ENCODE measurements around the gene BROX.
"Not testable (repeated sequence)": the region's sequence is repeated elsewhere in the genome, so short reads cannot be mapped to it uniquely, and the experiment has no call there.

Gene BROX

GRCh38 chr1:222712253-222713090 lies at the start of gene BROX, which contains the start of gene AIDA:
Gene BROX, plus strand, starts transcription at chr1:222712564. Its CDS starts 3,136 bp downstream, at chr1:222715700.
Gene AIDA, minus strand, starts transcription at chr1:222712491. Its CDS starts 174 bp downstream, at chr1:222712317.
- peak; percentile 91 to 95 for DNase-seq

- no peak for DNase-seq
Measured at GRCh38 chr1:222663431-222663934, 48.9 kb upstream of the BROX start.

- no peak for DNase-seq
Measured at GRCh38 chr1:222665964-222666363, 46.4 kb upstream of the BROX start.

GRCh38 chr1:222668184-222668583 lies 44.2 kb upstream of the BROX start:
- DNase-seq: not testable (repeated sequence)

- not testable (repeated sequence) for DNase-seq
Measured at GRCh38 chr1:222669107-222669506, 43.3 kb upstream of the BROX start.

GRCh38 chr1:222670110-222670509 lies 42.3 kb upstream of the BROX start:
- no peak for DNase-seq

- no peak for DNase-seq
Measured at GRCh38 chr1:222680080-222680479, 32.3 kb upstream of the BROX start.

- no peak for DNase-seq
Measured at GRCh38 chr1:222691016-222691415, 21.3 kb upstream of the BROX start.

GRCh38 chr1:222694927-222695326 lies 17.4 kb upstream of the BROX start:
- no peak for DNase-seq

GRCh38 chr1:222696741-222697140 lies 15.6 kb upstream of the BROX start:
- no peak for DNase-seq

- DNase-seq: no peak
Measured at GRCh38 chr1:222697203-222697602, 15.2 kb upstream of the BROX start.

- no peak for DNase-seq
Measured at GRCh38 chr1:222697826-222698225, 14.5 kb upstream of the BROX start.

- no peak for DNase-seq
Measured at GRCh38 chr1:222702210-222702609, 10.2 kb upstream of the BROX start.

- no peak for DNase-seq
Measured at GRCh38 chr1:222704260-222704659, 8.1 kb upstream of the BROX start.

- no peak for DNase-seq
Measured at GRCh38 chr1:222706815-222707214, 5.5 kb upstream of the BROX start.

- no peak for DNase-seq
Measured at GRCh38 chr1:222709700-222710153, 2.6 kb upstream of the BROX start.

- peak; percentile 62 to 80 for DNase-seq
Measured at GRCh38 chr1:222711319-222712252, 778 bp upstream of the BROX start.

- DNase-seq: peak; percentile 95
Measured at GRCh38 chr1:222713091-222713961, 962 bp downstream of the BROX start.

- DNase-seq: no peak
Measured at GRCh38 chr1:222716393-222716792, 4.0 kb downstream of the BROX start.

GRCh38 chr1:222728746-222729145 lies 16.4 kb downstream of the BROX start:
- no peak for DNase-seq

GRCh38 chr1:222730866-222731265 lies 18.5 kb downstream of the BROX start:
- no peak for DNase-seq
